Peyer's patch (tissue), 4 donors: Measurements from ENCODE around the gene MORF4L2.

Experiments used
- CTCF ChIP-seq, 6 experiments: fragments of 450-650 bp in 4 of 6; fragments of 200-600 bp in 2 of 6; sonication (generic) in 1 of 6; IDR thresholded peaks; one replicate each; pipeline ENCODE4 v1.5.1; 2017 to 2019; ENCODE audit warnings: antibody characterized with exemption in 6 of 6, mild to moderate bottlenecking in 3 of 6, moderate library complexity in 1 of 6
- POLR2A ChIP-seq, 2 donors: fragments of 450-650 bp; IDR thresholded peaks; one replicate each; pipeline ENCODE4 v1.5.1; 2017; ENCODE audit warnings: antibody characterized with exemption in 2 of 2, mild to moderate bottlenecking in 2 of 2, moderate library complexity in 2 of 2

- TF ChIP-seq POLR2A (IDR thresholded peaks at IDR 0.05) = no peak
- TF ChIP-seq CTCF (IDR thresholded peaks at IDR 0.05) = no peak
Measured at GRCh38 chrX:103681443-103681842, 5.1 kb downstream of the MORF4L2 start.
